Parathyroid adenoma (tissue), 2 donors: Measurements from ENCODE around the gene LXN.

Source experiments
- H2AFZ ChIP-seq: fragments of 300-600 bp; sonication (generic); one replicate; pipeline ENCODE4 v1.7.0; 2017; ENCODE audit warnings: antibody characterized with exemption, mild to moderate bottlenecking
- H3K27ac ChIP-seq: fragments of 300-600 bp; sonication (generic); one replicate; pipeline ENCODE4 v1.7.0; 2017
- H3K27me3 ChIP-seq: fragments of 300-600 bp; sonication (generic); one replicate; pipeline ENCODE4 v1.7.0; 2017; ENCODE audit warnings: low read length; ENCODE audit not compliant: control insufficient read depth, insufficient read depth
- H3K36me3 ChIP-seq: fragments of 300-600 bp; sonication (generic); one replicate; pipeline ENCODE4 v1.7.0; 2017; ENCODE audit warnings: low read length; ENCODE audit not compliant: control insufficient read depth, insufficient read depth
- H3K4me1 ChIP-seq: fragments of 300-600 bp; sonication (generic); one replicate; pipeline ENCODE4 v1.7.0; 2017; ENCODE audit warnings: control low read depth
- H3K4me2 ChIP-seq: fragments of 300-600 bp; sonication (generic); one replicate; pipeline ENCODE4 v1.7.0; 2017; ENCODE audit warnings: low read length
- H3K4me3 ChIP-seq: fragments of 300-600 bp; sonication (generic); one replicate; pipeline ENCODE4 v1.7.0; 2017; ENCODE audit warnings: low read depth, low read length
- H3K79me2 ChIP-seq: fragments of 300-600 bp; sonication (generic); one replicate; pipeline ENCODE4 v1.7.0; 2017; ENCODE audit warnings: control low read depth
- H3K9ac ChIP-seq: fragments of 300-600 bp; sonication (generic); one replicate; pipeline ENCODE4 v1.7.0; 2017; ENCODE audit warnings: mild to moderate bottlenecking
- H3K9me3 ChIP-seq: fragments of 300-600 bp; sonication (generic); one replicate; pipeline ENCODE4 v1.7.0; 2017; ENCODE audit warnings: low read length; ENCODE audit not compliant: control insufficient read depth
- TF ChIP-seq, protein P1 (sequence below): fragments of 300-600 bp; sonication (generic); IDR thresholded peaks from one replicate; pipeline ENCODE4 v1.7.0; 2017; ENCODE audit warnings: antibody characterized with exemption, mild to moderate bottlenecking
- donor health status: primary hyperparathyroidism.

The LXN gene

DNA sequence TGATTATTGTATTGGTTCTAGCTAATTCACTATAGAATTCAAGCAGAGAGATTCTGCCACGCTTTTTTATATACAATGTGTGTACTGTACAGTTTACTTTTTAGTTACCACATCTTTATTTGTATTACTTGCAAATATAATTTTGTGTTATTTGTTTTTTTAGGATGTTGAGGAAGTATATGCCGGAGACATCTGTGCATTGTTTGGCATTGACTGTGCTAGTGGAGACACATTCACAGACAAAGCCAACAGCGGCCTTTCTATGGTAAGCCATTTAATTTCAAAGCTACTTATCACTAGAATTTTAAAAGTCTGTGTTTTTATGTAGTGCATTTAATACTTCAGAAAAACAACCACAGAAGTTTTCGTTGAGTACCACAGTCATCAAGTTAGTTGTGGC, 11.7 kb downstream of the LXN start:
- H3K9me3 ChIP-seq, result no peaks in the 10 kb centered on the region
- TF ChIP-seq, protein P1, sequence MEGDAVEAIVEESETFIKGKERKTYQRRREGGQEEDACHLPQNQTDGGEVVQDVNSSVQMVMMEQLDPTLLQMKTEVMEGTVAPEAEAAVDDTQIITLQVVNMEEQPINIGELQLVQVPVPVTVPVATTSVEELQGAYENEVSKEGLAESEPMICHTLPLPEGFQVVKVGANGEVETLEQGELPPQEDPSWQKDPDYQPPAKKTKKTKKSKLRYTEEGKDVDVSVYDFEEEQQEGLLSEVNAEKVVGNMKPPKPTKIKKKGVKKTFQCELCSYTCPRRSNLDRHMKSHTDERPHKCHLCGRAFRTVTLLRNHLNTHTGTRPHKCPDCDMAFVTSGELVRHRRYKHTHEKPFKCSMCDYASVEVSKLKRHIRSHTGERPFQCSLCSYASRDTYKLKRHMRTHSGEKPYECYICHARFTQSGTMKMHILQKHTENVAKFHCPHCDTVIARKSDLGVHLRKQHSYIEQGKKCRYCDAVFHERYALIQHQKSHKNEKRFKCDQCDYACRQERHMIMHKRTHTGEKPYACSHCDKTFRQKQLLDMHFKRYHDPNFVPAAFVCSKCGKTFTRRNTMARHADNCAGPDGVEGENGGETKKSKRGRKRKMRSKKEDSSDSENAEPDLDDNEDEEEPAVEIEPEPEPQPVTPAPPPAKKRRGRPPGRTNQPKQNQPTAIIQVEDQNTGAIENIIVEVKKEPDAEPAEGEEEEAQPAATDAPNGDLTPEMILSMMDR, result no peak
- no peak overlapping the region for H3K4me2 ChIP-seq
- H3K9ac ChIP-seq, result no peak overlapping the region
- no peak overlapping the region for H3K4me3 ChIP-seq
- no peak overlapping the region for H3K27ac ChIP-seq
- peaks cover 3% of the 10 kb centered on the region for H3K79me2 ChIP-seq
- H3K36me3 ChIP-seq, result no peaks in the 10 kb centered on the region
- no peaks in the 10 kb centered on the region for H3K27me3 ChIP-seq
- no peaks in the 10 kb centered on the region for H3K4me1 ChIP-seq
- no peak overlapping the region for H2AFZ ChIP-seq

DNA sequence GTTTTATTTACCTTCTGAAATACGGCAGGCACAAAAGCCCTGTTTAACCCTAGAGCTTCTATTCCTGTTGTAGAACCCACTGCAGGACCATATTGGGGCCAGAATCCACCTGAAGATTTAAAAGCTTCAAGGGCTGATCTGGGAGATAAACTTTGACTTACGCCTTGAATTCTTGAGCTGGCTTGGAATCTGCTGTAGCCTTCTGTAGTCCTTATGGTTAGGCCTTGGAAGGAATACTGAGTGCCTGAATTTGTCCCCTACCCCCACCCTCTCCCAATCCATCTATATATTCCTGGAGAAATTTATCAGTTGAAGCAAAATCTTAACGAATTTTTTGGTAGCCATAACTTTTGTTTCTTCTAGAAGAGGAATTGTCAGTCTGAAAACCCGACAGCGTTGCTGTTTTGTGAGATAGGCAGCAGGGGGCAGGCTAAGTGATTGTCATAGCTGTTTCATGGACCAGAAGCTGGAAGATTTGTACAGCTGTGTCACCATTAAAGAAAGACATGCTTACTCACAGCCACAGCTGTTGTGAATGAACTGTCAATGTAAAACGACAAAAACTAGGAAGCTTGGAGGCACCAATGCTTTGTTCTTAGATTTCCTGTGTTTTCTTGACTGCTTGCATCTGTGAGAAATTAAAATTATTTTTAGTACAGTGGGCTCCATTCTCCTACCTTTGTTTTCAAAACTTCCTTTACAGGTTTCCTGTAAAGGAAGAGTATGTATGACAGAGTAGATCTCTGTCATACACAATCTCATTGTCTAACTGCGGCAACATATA, 12.8 kb downstream of the LXN start:
- no peak overlapping the region for H3K4me2 ChIP-seq
- H3K27me3 ChIP-seq, result no peaks in the 10 kb centered on the region
- no peak overlapping the region for H2AFZ ChIP-seq
- H3K9ac ChIP-seq, result no peak overlapping the region
- no peaks in the 10 kb centered on the region for H3K4me1 ChIP-seq
- H3K36me3 ChIP-seq, result no peaks in the 10 kb centered on the region
- H3K27ac ChIP-seq, result peak overlapping the region; percentile 21
- H3K4me3 ChIP-seq, result no peak overlapping the region
- TF ChIP-seq, protein P1, result peak; percentile 45
- no peaks in the 10 kb centered on the region for H3K9me3 ChIP-seq
- H3K79me2 ChIP-seq, result peaks cover 3% of the 10 kb centered on the region

DNA sequence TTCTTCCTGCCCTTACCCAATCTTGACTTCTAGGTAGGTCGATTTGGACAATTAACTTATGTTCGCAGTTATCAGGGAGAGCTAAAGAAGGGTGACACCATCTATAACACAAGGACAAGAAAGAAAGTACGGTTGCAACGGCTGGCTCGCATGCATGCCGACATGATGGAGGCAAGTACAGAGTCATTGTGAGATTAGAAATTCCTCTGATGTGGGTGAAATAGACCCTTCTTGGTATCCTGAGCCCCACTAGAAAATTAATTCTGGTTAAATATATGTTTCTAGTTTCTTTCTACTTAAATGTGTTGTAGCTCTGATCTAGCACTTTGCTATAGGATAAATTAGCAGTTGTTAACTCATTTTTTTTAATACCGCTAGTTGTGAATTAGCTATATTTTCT, 13.6 kb downstream of the LXN start:
- H2AFZ ChIP-seq, result no peak overlapping the region
- H3K27me3 ChIP-seq, result no peaks in the 10 kb centered on the region
- peaks cover 3% of the 10 kb centered on the region for H3K79me2 ChIP-seq
- no peaks in the 10 kb centered on the region for H3K4me1 ChIP-seq
- no peaks in the 10 kb centered on the region for H3K9me3 ChIP-seq
- no peak overlapping the region for H3K4me2 ChIP-seq
- H3K27ac ChIP-seq, result no peak overlapping the region
- H3K4me3 ChIP-seq, result no peak overlapping the region
- H3K9ac ChIP-seq, result no peak overlapping the region
- TF ChIP-seq, protein P1, result no peak
- no peaks in the 10 kb centered on the region for H3K36me3 ChIP-seq

DNA sequence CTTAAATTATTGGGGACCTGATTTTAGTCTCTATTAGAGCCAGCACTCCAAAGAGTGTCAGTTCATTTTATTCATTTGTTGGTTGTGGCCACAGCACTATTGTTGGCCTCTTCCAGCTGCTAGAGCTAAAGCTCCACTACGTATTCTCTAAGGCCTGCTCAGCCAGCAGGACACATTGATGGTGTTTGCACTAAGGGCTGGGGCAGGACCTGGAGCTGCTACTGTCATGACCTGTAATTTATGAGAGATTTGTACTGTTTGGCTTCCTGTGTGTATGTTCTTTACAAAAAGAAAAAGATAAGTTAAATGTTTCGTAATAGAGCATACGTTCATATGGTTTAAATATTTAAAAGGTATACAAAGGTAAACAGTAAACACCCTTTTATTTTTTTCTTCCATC, 20.0 kb downstream of the LXN start:
- H3K27ac ChIP-seq, result no peak overlapping the region
- no peaks in the 10 kb centered on the region for H3K4me1 ChIP-seq
- TF ChIP-seq, protein P1, result no peak
- no peak overlapping the region for H2AFZ ChIP-seq
- H3K9ac ChIP-seq, result no peak overlapping the region
- H3K9me3 ChIP-seq, result no peaks in the 10 kb centered on the region
- H3K27me3 ChIP-seq, result no peaks in the 10 kb centered on the region
- H3K79me2 ChIP-seq, result peaks cover 3% of the 10 kb centered on the region
- H3K4me2 ChIP-seq, result no peak overlapping the region
- no peak overlapping the region for H3K4me3 ChIP-seq
- no peaks in the 10 kb centered on the region for H3K36me3 ChIP-seq

DNA sequence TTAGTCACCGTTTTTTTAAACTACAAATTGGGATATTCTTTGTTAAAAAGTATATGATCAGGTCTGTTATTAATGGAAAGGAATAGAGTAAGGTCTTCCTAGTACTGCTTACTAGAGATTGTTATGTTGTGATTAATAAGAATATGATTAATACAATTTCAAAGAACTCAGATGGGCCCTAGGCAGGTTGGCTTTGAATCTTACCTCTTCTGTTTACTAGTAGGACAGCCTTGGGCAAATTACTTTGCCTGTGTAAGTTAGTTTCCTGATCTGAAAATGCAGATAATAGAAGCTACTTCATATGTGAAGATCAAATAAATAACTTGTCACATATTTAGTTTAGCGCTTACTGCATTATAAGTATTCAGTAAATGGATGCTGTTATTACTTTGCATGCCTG, 21.3 kb downstream of the LXN start:
- TF ChIP-seq, protein P1, result no peak
- peaks cover under 1% of the 10 kb centered on the region for H3K79me2 ChIP-seq
- no peaks in the 10 kb centered on the region for H3K4me1 ChIP-seq
- H2AFZ ChIP-seq, result no peak overlapping the region
- H3K9me3 ChIP-seq, result no peaks in the 10 kb centered on the region
- H3K36me3 ChIP-seq, result no peaks in the 10 kb centered on the region
- no peak overlapping the region for H3K4me3 ChIP-seq
- H3K27me3 ChIP-seq, result no peaks in the 10 kb centered on the region
- no peak overlapping the region for H3K27ac ChIP-seq
- no peak overlapping the region for H3K4me2 ChIP-seq
- H3K9ac ChIP-seq, result no peak overlapping the region
